C4-2B (cell line): ENCODE data around the gene IL6.

ENCODE experiments used
- ZFX ChIP-seq: fragments of 450-650 bp; IDR thresholded peaks from 2 replicates; pipeline ENCODE4 v1.6.1; 2017
- TF ChIP-seq, protein P1 (sequence below): fragments of 450-650 bp; conservative IDR thresholded peaks from 2 replicates; pipeline ENCODE4 v1.5.1; 2017; ENCODE audit warnings: mild to moderate bottlenecking

DNA sequence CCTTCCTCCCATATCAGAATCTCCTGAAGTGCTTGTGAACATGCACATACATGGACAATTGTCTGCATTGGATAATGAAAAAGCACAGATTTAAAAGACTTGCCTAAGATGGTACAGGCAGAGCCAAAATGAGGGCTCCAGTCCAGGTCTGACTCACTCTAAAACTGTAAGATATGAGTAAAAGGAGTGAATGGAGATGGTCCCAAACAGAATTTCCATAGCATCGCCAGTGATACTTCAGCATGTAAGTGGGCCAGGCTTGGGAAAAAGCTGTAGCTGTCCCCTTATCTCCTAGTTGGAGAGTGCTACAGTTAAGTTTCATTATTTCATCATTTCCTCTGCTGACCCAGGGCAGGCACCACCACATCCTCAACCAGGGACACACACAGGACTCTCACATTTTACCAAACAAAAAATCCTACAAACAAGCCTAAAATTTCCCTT lies 26.4 kb upstream of the IL6 start:
- TF ChIP-seq, protein P1, sequence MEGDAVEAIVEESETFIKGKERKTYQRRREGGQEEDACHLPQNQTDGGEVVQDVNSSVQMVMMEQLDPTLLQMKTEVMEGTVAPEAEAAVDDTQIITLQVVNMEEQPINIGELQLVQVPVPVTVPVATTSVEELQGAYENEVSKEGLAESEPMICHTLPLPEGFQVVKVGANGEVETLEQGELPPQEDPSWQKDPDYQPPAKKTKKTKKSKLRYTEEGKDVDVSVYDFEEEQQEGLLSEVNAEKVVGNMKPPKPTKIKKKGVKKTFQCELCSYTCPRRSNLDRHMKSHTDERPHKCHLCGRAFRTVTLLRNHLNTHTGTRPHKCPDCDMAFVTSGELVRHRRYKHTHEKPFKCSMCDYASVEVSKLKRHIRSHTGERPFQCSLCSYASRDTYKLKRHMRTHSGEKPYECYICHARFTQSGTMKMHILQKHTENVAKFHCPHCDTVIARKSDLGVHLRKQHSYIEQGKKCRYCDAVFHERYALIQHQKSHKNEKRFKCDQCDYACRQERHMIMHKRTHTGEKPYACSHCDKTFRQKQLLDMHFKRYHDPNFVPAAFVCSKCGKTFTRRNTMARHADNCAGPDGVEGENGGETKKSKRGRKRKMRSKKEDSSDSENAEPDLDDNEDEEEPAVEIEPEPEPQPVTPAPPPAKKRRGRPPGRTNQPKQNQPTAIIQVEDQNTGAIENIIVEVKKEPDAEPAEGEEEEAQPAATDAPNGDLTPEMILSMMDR: no peak
- TF ChIP-seq ZFX: no peak
